BE2C (cell line): ENCODE measurements around the gene IFI6.

ENCODE experiments used
- DNase-seq: peaks from one replicate; pipeline ENCODE4 v3.0.0-alpha.2; 2020
- H3K27me3 ChIP-seq: fragments of 250-450 bp; sonication (Bioruptor Pico); 2 replicates; pipeline ENCODE4 v1.5.1; 2020; ENCODE audit warnings: mild to moderate bottlenecking
- H3K36me3 ChIP-seq: fragments of 250-450 bp; sonication (Bioruptor Pico); 2 replicates; pipeline ENCODE4 v1.5.1; 2020; ENCODE audit warnings: mild to moderate bottlenecking
- H3K4me1 ChIP-seq: fragments of 250-450 bp; sonication (Bioruptor Pico); 2 replicates; pipeline ENCODE4 v1.5.1; 2020
- H3K4me3 ChIP-seq: 2 replicates; pipeline ENCODE4 v1.5.1; 2011; ENCODE audit warnings: low read depth, low read length
- H3K9me3 ChIP-seq: fragments of 250-450 bp; sonication (Bioruptor Pico); 2 replicates; pipeline ENCODE4 v1.5.1; 2020
- CTCF ChIP-seq: IDR thresholded peaks from 2 replicates; pipeline ENCODE4 v1.5.1; 2012; ENCODE audit warnings: mild to moderate bottlenecking, low read depth, low read length

Gene IFI6

GRCh38 chr1:27666294-27666693 lies 5.7 kb downstream of the IFI6 start:
- H3K27me3 ChIP-seq = no peaks in the 10 kb centered on the region
- H3K4me1 ChIP-seq = peaks cover 3% of the 10 kb centered on the region; the same call in 1 of the 2 replicates
- no peak for DNase-seq
- no peak for TF ChIP-seq CTCF
- H3K9me3 ChIP-seq = no peaks in the 10 kb centered on the region
- H3K36me3 ChIP-seq = no peaks in the 10 kb centered on the region
- H3K4me3 ChIP-seq = no peak overlapping the region

- Histone ChIP-seq H3K4me3 (no peak overlapping the region), H3K4me1 (peaks cover 3% of the 10 kb centered on the region; the same call in 1 of the 2 replicates), H3K9me3 (no peaks in the 10 kb centered on the region), H3K36me3 (no peaks in the 10 kb centered on the region), H3K27me3 (no peaks in the 10 kb centered on the region)
- no peak for DNase-seq
- TF ChIP-seq CTCF = no peak
Measured at GRCh38 chr1:27665016-27665651, 6.9 kb downstream of the IFI6 start.

GRCh38 chr1:27664291-27664690 lies 7.7 kb downstream of the IFI6 start:
- DNase-seq = no peak
- H3K36me3 ChIP-seq = no peaks in the 10 kb centered on the region
- H3K4me3 ChIP-seq = no peak overlapping the region
- no peaks in the 10 kb centered on the region for H3K27me3 ChIP-seq
- H3K9me3 ChIP-seq = no peaks in the 10 kb centered on the region
- H3K4me1 ChIP-seq = peaks cover 3% of the 10 kb centered on the region; the same call in 1 of the 2 replicates
- TF ChIP-seq CTCF = no peak

GRCh38 chr1:27662707-27663393 lies 9.1 kb downstream of the IFI6 start:
- TF ChIP-seq CTCF = peak; percentile 71
- Histone ChIP-seq H3K36me3 (no peaks in the 10 kb centered on the region), H3K9me3 (no peaks in the 10 kb centered on the region), H3K4me1 (peaks cover 3% of the 10 kb centered on the region; the same call in 1 of the 2 replicates), H3K27me3 (no peaks in the 10 kb centered on the region), H3K4me3 (no peak overlapping the region)
- peak; percentile 68 for DNase-seq

- Histone ChIP-seq H3K27me3 (no peaks in the 10 kb centered on the region), H3K36me3 (no peaks in the 10 kb centered on the region), H3K4me3 (no peak overlapping the region), H3K4me1 (peaks cover 3% of the 10 kb centered on the region; the same call in 1 of the 2 replicates), H3K9me3 (no peaks in the 10 kb centered on the region)
- no peak for TF ChIP-seq CTCF
- no peak for DNase-seq
Measured at GRCh38 chr1:27662261-27662660, 9.7 kb downstream of the IFI6 start.
